CD4-positive, alpha-beta T cell treated with Interleukin-2 at 100 ng/mL for 4 hours (primary cell): ENCODE results near the gene KLHL22.

ENCODE experiments used
- DNase-seq: peaks from one replicate; pipeline ENCODE4 v3.0.0-alpha.2; 2020; ENCODE audit warnings: low spot score

The KLHL22 gene

GRCh38 chr22:20433191-20433590 is 62.4 kb downstream of the KLHL22 start:
- no peak for DNase-seq

- DNase-seq = no peak
Observed at GRCh38 chr22:20432244-20432686, 63.3 kb downstream of the KLHL22 start.

GRCh38 chr22:20431511-20432192 is 63.9 kb downstream of the KLHL22 start:
- no peak for DNase-seq

GRCh38 chr22:20430720-20431510 is 64.7 kb downstream of the KLHL22 start:
- DNase-seq = peak; percentile 56

DNA sequence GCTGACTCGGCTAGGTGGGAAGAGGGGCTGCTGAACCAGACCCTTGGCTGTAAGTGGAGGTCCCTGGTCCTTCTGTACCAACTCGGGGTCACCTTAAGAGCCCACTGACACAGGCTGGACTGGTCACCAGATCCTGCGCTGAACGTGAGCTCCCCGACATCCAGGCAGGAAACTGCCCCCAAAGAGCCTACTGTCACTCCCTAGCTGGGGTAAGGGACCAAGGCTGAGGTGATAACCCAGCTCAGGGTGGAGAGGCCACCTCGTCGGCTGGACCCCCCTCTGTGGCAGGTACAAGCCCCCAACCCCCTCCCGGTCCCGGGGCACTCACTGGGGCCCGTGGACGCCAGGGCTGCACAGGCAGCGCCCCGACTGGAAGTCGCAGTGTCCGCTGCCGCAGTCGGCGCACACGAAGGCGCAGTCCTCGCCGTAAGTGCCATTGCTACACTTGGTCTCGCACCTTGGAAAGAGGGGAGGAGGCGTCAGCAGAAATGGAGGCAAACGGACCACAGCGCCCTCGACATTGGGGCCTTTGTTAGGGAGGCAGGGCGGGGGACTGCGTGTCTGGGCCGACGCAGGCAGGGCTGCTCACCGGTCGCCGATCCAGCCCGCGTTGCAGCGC is 65.4 kb downstream of the KLHL22 start:
- DNase-seq = no peak

- peak; percentile 78 for DNase-seq
Observed at GRCh38 chr22:20429254-20430100, 66.1 kb downstream of the KLHL22 start.

DNA sequence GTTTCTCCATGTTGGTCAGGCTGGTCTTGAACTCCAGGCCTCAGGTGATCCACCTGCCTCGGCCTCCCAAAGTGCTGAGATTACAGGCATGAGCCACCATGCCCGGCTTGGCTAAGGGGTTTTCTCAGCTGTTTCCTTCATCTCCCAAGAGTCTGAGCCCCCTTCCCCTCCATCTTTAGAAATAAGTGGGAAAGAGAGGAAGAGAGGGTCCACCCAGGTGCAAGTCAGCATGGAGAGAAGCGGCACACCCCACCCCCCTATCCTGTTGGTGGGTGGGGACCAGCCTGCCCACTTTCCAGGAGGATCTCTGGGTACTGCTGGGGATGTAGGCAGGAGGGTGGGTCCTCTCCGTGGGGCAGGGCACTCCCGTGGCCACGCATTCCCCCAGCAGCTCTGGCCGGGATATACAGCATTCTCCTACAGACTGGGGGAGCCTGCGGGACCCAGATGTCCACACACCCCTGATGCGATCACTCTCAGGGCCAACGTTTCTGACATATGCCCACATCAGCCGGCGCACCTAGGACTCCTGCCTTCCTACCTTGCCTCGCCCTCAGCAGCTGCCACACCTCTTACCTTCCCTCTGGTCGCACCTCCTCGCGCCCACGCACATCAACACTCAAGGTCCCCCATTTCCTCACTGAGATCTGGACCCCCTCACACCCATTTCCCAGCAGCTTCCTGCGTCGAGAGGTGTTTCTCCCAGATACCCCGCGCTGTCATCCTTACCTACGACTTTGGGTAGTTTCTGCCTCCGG is 66.9 kb downstream of the KLHL22 start:
- DNase-seq = no peak

DNA sequence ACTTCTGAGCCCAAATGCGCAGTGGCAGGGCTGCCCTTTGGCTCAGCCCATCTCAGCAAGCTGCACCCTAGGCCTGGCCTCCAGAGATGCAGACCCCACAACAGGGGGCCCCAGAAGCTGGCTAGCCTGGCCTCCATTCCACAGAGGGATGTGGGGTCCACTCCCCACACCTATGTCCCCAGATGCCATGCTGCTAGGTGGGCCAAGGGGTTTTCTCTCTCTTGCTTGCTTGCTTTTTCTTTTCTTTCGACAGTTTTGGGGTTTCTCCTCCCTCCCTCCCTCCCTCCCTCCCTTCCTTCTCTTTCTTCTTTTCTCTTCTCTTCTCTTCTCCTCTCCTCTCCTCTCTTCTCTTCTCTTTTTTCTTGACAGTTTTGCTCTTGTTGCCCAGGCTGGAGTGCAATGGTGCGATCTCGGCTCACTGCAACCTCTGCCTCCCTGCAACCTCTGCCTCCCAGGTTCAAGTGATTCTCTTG is 67.6 kb downstream of the KLHL22 start:
- no peak for DNase-seq

DNA sequence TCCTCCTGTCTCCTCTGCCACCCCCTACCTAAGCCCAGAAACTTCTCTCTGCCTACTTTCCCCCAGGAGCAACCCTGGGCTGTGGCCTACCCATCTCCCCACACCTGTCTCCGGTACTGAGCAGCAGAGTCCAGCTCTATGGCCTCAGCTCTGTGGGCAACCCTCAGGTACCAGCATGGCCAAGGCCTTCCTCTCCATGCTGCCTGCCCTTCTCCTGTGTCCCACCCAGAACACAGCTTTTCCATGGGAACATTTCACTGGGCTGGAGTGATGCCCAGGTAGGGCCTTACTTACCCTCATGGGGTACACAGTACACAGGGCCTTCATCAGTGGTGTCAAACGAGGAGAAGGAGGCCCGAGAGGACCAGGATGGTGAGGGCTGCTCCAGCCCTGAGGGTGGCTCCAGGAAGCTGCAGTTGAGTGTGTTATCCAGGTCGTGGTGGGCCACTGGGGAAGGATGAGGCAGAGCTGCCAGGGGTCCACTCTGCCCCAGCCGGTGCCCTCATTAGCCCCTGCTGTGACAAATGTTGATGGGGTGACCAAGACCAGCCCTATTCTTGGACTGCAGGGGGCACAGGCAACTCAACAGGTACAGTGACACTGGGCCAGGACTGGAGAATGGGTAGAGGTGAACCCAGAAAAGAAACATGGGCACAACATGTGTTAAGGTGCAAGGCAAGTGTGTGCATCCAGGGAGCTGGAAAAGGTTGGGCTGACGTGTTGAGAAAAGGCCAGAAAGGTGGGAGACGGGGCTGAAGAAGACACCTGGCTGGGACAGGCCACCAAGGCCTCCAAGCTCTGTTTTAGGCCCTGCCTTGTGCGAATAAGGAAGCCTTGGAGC is 68.3 kb downstream of the KLHL22 start:
- no peak for DNase-seq

GRCh38 chr22:20426259-20426615 is 69.4 kb downstream of the KLHL22 start:
- no peak for DNase-seq

GRCh38 chr22:20425566-20426258 is 69.9 kb downstream of the KLHL22 start:
- DNase-seq = no peak

- no peak for DNase-seq
Observed at GRCh38 chr22:20424932-20425565, 70.5 kb downstream of the KLHL22 start.

GRCh38 chr22:20424568-20424931 is 71.0 kb downstream of the KLHL22 start:
- no peak for DNase-seq

DNA sequence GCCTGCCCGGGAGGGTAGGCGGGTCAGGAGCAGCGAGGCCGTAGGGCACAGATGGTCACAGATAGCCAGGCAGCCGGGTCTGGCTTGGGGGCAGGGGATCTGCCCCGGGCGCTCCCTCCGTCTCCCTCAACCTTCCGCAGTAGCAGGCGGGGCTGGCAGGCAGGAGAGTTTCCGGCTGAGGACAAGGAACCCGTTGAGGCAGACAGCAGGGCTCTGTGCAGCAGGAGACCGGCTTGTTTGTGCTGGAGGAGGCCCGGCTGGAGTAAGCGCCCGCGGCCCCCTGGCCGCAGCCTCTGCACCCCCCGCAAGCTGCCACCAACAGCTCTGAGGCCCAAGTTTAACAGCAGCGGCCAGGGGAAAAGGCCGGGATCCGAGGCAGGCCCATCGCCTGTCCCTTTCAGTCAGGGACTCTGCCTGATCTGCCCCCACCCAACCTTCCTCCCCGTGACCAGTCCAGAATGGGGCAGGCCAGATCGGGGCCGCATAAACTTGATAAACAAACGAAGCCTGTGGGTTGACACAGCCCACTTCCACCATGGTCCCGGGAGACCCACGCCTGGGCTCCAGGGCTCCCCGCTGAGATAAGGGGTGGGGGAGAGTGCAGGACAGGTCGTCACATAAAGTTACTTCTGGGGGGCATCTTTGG is 71.6 kb downstream of the KLHL22 start:
- DNase-seq = no peak

DNA sequence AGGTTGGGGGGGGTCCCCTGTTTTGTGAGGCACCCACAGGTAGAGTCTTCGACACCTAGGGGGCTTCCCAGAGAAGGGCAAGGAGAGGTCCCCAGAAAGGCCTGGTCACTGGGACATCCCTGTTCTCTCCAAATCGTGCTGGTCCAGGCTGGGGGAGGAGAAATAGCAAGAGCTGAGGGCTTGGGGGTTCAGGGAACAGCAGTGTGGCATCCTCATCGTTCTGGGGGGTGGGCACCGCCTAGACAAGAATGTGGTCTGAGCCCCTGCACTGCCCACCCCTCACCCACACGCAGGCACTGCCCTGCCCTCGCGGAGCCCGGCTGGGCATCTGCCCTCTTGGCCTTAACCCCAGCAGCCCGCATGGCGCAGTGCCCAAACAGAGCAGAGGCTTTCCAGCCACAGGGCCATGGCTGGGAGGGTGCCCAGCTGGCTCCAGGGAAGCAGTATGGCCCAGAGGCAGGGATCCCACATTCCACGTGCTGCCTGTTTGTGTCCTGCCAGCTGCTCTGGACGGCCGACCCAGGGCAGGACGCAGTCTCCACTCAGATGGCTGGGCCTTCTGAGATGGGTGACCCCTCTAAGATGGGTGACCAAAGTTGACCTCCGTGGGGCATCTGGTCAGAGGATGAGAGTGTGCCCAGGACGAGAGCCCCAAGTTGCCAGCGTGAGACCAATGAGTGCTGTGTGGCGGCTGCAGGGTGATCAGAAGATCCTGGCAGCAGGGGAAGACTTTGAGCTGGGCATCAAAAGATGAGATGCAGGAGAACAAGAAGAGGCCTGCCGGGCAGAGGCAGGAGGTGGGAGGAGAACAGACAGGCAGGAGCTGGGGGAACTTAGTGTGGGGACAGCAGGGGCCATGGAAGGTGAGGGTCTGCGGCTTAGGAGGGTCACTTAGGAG is 72.3 kb downstream of the KLHL22 start:
- DNase-seq = no peak

DNA sequence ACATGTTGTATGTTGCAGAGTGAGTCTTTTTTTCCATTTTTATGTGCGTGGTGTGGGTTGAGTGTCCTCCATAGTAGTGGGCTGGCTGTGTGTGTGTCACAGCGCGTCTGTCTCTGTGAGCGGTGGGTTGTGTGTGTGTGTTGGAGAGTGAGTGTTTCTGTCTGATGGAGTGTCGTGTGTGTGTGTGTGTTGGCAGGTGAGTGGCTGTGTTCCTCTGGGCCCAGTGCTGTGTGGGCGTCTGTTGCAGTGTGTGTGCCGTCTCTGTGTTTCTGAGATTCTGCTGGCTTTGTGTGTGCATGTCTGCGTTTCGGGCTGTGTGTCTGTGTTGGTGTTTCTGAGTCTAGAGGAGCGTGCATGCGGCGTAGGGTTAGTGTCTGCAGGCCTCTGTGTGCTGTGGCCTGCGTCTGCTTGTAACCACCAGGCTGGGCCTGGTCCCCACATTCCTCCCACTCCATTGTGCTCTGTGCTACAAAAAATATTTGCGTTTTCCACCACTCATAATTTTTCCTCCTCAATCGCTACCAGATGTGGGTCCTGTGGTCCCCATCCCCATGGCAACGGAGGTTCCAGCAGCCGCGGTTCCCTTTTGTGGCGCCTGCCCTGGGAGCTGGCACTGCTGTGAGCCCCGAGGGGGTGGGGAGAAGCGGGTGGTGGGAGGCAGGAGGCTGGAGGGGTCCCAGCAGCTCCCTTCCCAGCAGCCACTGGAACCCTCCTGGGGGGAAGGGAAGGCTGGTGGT is 73.2 kb downstream of the KLHL22 start:
- DNase-seq = no peak

- DNase-seq = no peak
Observed at GRCh38 chr22:20421507-20421874, 74.1 kb downstream of the KLHL22 start.
